ENCODE data around the gene ZNF343.

ZNF343 gene

DNA sequence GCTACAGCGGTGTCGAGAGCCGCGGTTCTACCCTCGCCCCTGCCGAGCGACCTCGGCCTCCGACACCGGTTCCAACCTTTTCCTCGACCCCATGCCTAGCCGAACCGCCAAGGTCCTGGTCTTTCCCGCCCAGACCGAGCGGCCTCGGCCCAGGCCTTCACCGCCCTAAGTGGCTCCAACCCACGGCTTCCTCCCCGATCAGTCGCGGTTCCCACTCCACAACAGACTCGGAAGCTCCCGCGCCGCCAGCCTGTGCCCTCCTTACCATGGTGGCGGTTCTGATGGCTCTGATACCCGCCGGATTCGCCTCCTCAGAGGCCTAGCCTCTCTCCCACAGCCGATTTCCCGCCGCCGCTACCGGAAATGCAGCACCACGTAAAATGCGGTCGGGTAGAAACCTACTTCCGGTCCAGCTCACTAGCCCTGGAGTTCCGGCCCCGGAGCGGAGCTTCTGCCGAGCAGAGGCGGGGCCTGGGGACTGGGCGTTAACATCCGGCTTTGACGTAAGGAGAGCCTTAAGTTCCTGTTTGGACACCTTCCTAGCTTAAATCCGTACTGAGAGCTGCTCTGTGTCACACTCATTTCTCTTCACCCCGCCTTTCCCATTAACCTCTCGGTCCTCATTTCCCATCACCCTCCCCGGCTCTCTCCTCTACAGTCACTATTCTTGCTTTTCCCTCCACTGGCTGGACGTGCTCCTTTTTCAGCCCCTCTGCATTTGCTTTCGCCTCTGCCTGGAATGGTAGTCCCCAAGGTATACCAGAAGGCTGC lies 38.1 kb downstream of the ZNF343 start, which contains the start of gene SNRPB:
SNRPB (minus strand) TSS at position 367 of the 771 bp plus-strand sequence; CDS start at position 268, 99 bp downstream.
- peak; percentile 95 for DNase-seq

DNA sequence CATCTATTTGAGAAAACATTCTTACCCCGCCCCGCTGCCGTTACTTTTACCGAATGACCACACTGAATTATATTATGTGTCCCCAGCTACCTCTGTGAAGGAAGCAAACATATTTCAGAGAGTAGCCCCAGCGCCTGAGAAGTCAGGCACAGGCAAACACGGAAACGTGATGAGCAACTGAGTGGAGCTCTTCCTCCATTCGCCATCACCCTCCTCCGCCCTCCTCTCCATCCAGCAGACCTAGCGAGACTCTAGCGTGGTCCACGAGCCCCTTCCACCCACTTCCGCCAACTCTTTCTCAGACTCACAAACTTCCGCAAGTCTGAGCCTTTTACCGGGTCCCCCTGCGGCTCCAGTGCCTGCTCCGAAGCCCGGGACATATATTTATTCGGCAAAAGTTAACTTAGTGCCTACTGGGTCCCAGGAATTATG lies 38.7 kb downstream of the ZNF343 start:
- peak; percentile 59 for DNase-seq

- no peak for DNase-seq
These were observed 39.9 kb downstream of the ZNF343 start for GRCh38 chr20:2468581-2469407.

GRCh38 chr20:2467412-2467811 lies 41.3 kb downstream of the ZNF343 start:
- no peak for DNase-seq

- no peak for DNase-seq
These were observed 43.6 kb downstream of the ZNF343 start for GRCh38 chr20:2465100-2465499.

- no peak for DNase-seq
These were observed 44.9 kb downstream of the ZNF343 start for GRCh38 chr20:2463616-2464365.

GRCh38 chr20:2462484-2462883 lies 46.2 kb downstream of the ZNF343 start:
- DNase-seq: no peak

GRCh38 chr20:2460752-2461424 lies 47.8 kb downstream of the ZNF343 start:
- no peak for DNase-seq

GRCh38 chr20:2459981-2460751 lies 48.5 kb downstream of the ZNF343 start:
- DNase-seq: no peak

DNA sequence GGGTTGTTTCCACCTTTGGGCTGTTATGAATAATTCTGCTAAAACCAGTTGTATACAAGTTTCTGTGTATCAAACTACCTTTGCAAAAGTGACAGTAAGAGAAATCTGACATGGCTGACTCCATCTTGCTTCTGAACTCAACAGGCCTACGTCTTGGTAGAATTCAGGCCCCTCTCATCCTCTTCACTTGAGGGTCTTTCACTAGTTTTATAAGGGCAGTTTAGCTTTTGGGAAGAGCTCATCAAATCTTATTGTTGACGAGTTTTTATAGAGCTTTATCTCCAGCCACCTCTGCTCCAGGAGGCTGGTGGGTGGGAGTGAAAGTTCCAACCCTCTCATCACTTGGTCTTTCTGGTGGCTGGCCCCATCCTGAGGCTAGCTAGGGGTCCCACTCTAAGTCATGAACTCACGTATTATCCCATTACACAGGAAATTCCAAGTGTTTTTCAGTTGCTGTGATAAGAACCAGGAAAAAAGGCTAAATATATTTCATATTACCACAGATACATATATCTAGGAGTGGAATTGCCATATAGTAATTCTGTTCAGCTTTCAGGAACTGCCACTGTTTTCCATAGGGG lies 49.7 kb downstream of the ZNF343 start:
- DNase-seq: no peak

GRCh38 chr20:2455771-2456497 lies 52.8 kb downstream of the ZNF343 start:
- DNase-seq: no peak

- no peak for DNase-seq
These were observed 54.9 kb downstream of the ZNF343 start for GRCh38 chr20:2453792-2454191.

DNA sequence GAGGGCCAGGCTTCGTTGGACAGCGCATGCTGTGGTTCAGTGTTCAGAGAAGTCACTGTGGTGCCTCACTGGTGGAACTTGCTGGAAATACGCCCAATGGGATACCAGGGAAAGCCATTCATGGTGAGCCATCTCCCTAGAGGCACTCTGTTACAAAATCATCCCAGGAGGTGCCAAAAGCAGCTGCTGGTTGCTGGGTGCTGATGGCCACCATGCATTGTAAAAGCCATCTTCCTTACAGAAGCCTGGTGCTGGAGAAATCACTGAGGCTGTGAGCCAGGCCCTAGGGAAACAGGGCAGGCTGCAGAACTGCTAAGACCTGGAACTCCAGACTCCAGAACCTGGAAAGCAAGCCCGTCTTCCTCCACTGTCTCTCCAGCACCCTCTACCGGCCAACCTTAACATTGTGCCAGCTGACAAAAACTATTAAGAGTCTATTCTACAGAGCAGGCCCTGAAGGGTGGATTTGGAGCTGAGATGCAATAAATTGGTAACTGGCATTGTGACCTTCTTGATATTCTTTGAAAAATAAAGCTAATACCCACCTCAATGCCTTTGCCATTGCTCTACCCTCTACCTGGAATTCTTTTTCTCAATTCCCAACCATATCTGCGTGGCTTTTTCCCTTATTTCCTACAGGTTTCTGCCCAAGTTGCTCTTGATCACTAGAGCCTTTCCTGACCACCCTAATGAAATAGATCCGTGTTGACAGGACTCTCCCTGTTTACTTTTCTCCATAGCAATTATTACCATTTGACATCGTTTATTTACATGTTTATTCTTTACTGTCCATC lies 56.6 kb downstream of the ZNF343 start:
- peak; percentile 68 for DNase-seq

GRCh38 chr20:2451422-2451821 lies 57.3 kb downstream of the ZNF343 start:
- DNase-seq: no peak

DNA sequence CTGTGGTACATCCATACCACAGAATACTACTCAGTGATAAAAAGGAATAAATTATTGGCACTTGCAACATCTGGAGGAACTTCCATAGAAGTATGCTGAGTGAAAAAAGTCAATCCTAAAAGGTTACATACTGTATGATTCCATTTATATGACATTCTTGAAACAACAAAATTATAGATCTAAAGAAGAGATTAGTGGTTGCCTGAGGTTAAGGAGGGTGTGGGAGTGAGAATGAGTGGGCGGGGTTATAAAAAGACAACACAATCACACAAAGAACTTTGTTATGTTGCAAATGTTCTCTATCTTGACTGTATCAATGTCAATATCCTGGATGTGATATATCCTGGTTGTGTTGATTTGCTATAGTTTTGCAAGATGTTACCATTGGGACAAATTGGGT lies 59.3 kb downstream of the ZNF343 start:
- no peak for DNase-seq

- no peak for DNase-seq
These were observed 61.9 kb downstream of the ZNF343 start for GRCh38 chr20:2446845-2447244.
